Testis (tissue), 2 donors: Measurements from ENCODE around the gene LIMS2.

Experiments used
- CTCF ChIP-seq, 3 experiments: fragments of 450-650 bp in 2 of 3; fragments of 200-600 bp in 1 of 3; sonication (generic) in 1 of 3; IDR thresholded peaks; one replicate each; pipeline ENCODE4 v1.5.1; 2016 to 2019; ENCODE audit warnings: antibody characterized with exemption in 3 of 3, mild to moderate bottlenecking in 2 of 3, moderate library complexity in 1 of 3
- POLR2A ChIP-seq: fragments of 450-650 bp; IDR thresholded peaks from one replicate; pipeline ENCODE4 v1.6.1; 2017; ENCODE audit warnings: antibody characterized with exemption, mild to moderate bottlenecking, moderate library complexity

- TF ChIP-seq POLR2A (no peak), CTCF (IDR thresholded peaks at IDR 0.05) (no peak)
Measured at GRCh38 chr2:127623388-127624319, 51.7 kb downstream of the LIMS2 start.
